Smooth muscle cell (in vitro differentiated cells): Measurements from ENCODE around the gene SS18. TPM values are rescaled to one million over a fixed set of nuclear protein-coding genes. Genes with fewer than 3 reads are reported as not detected.

Experiments used
- DNase-seq: peaks from one replicate; lab custom pipeline; 2025; ENCODE audit not compliant: unreplicated experiment; lab: John Stamatoyannopoulos, UW
- H2AFZ ChIP-seq: fragments of 200-600 bp; sonication (generic); 2 replicates; pipeline ENCODE4 v1.6.0; 2016; ENCODE audit warnings: antibody characterized with exemption, low read depth, mild to moderate bottlenecking
- H3F3A ChIP-seq: fragments of 200-600 bp; sonication (generic); 2 replicates; pipeline ENCODE4 v1.6.0; 2017; ENCODE audit warnings: antibody characterized with exemption, low read depth
- H3K27ac ChIP-seq: fragments of 200-600 bp; sonication (generic); 2 replicates; pipeline ENCODE4 v1.5.1; 2016; ENCODE audit warnings: low read depth, mild to moderate bottlenecking
- H3K27me3 ChIP-seq: fragments of 200-600 bp; sonication (generic); 2 replicates; pipeline ENCODE4 v1.6.1; 2016; ENCODE audit warnings: low read depth, mild to moderate bottlenecking
- H3K36me3 ChIP-seq: fragments of 200-600 bp; sonication (generic); 2 replicates; pipeline ENCODE4 v1.5.1; 2016; ENCODE audit warnings: low read depth
- H3K4me1 ChIP-seq: fragments of 200-600 bp; sonication (generic); 2 replicates; pipeline ENCODE4 v1.5.1; 2016; ENCODE audit warnings: low read depth
- H3K4me2 ChIP-seq: fragments of 200-600 bp; sonication (generic); 2 replicates; pipeline ENCODE4 v1.6.0; 2016; ENCODE audit warnings: mild to moderate bottlenecking
- H3K4me3 ChIP-seq: fragments of 200-600 bp; sonication (generic); 2 replicates; pipeline ENCODE4 v1.5.1; 2016; ENCODE audit warnings: mild to moderate bottlenecking
- H3K79me2 ChIP-seq: fragments of 200-600 bp; sonication (generic); 2 replicates; pipeline ENCODE4 v1.6.0; 2016; ENCODE audit warnings: low read depth, mild to moderate bottlenecking
- H3K9ac ChIP-seq: fragments of 200-600 bp; sonication (generic); 2 replicates; pipeline ENCODE4 v1.6.0; 2016; ENCODE audit warnings: low read depth
- H3K9me3 ChIP-seq: fragments of 200-600 bp; sonication (generic); replicated peaks from 2 replicates; pipeline ENCODE4 v1.5.1; 2016; ENCODE audit warnings: low read depth
- H4K20me1 ChIP-seq: fragments of 200-600 bp; sonication (generic); 2 replicates; pipeline ENCODE4 v1.6.0; 2016; ENCODE audit warnings: low read depth
- CTCF ChIP-seq: fragments of 200-600 bp; sonication (generic); IDR thresholded peaks from 2 replicates; pipeline ENCODE4 v1.5.1; 2017; ENCODE audit warnings: borderline replicate concordance, mild to moderate bottlenecking, antibody characterized with exemption; ENCODE audit not compliant: insufficient read depth, poor library complexity, severe bottlenecking
- WGBS: methylation state at CpG from one replicate; pipeline ENCODE4 v1.1.7; 2016; ENCODE audit warnings: low lambda C conversion rate; 5-methylcytosine and 5-hydroxymethylcytosine counted together
- polyA plus RNA-seq: library from polyadenylated mRNA; unstranded; fragments of >200 nt; fragmentation: Nextera tagmentation; extraction: Ambion mirVana; gene quantifications from 2 replicates; pipeline ENCODE4 v1.2.1, GENCODE V29; 2016
- total RNA-seq: library from RNA; depleted of rRNA; stranded (reverse); fragments of >200 nt; gene quantifications from 2 replicates; pipeline ENCODE4 v1.2.3, GENCODE V29; 2014

The SS18 gene
- total and polyA plus RNA-seq, 2 experiments from 2014 or later: 109 to 180 TPM

GRCh38 chr18:26005950-26006349, 84.5 kb downstream of the SS18 start:
- Histone ChIP-seq H3K79me2 (no peaks in the 10 kb centered on the region), H3K27ac (no peak overlapping the region), H3K36me3 (no peaks in the 10 kb centered on the region), H2AFZ (no peak overlapping the region), H4K20me1 (no peaks in the 10 kb centered on the region), H3K27me3 (no peaks in the 10 kb centered on the region), H3K9me3 (no peaks in the 10 kb centered on the region), H3F3A (no peaks in the 10 kb centered on the region), H3K4me2 (no peak overlapping the region), H3K9ac (no peak overlapping the region), H3K4me1 (no peaks in the 10 kb centered on the region), H3K4me3 (no peak overlapping the region)
- DNase-seq: no peak
- TF ChIP-seq CTCF: no peak
- WGBS: 92% methylated on average over 1 of the region's 1 CpG

- no peak overlapping the region for H3K4me2 ChIP-seq
- TF ChIP-seq CTCF: no peak
- H3F3A ChIP-seq: no peaks in the 10 kb centered on the region
- WGBS: 87% methylated on average over 13 of the region's 13 CpGs
- H3K9me3 ChIP-seq: no peaks in the 10 kb centered on the region
- no peaks in the 10 kb centered on the region for H3K4me1 ChIP-seq
- no peaks in the 10 kb centered on the region for H4K20me1 ChIP-seq
- H3K27me3 ChIP-seq: no peaks in the 10 kb centered on the region
- H2AFZ ChIP-seq: no peak overlapping the region
- no peak overlapping the region for H3K27ac ChIP-seq
- no peak for DNase-seq
- no peak overlapping the region for H3K4me3 ChIP-seq
- no peaks in the 10 kb centered on the region for H3K79me2 ChIP-seq
- H3K9ac ChIP-seq: no peak overlapping the region
- H3K36me3 ChIP-seq: no peaks in the 10 kb centered on the region
These were observed 85.6 kb downstream of the SS18 start for GRCh38 chr18:26004832-26005231.

- no peak for TF ChIP-seq CTCF
- H3K4me3 ChIP-seq: no peak overlapping the region
- H2AFZ ChIP-seq: no peak overlapping the region
- no peak overlapping the region for H3K27ac ChIP-seq
- H3K9me3 ChIP-seq: no peaks in the 10 kb centered on the region
- H3K4me2 ChIP-seq: no peak overlapping the region
- no peak for DNase-seq
- 94% methylated on average over 4 of the region's 4 CpGs for WGBS
- no peaks in the 10 kb centered on the region for H3K36me3 ChIP-seq
- no peaks in the 10 kb centered on the region for H3K4me1 ChIP-seq
- no peaks in the 10 kb centered on the region for H4K20me1 ChIP-seq
- no peak overlapping the region for H3K9ac ChIP-seq
- H3K27me3 ChIP-seq: no peaks in the 10 kb centered on the region
- no peaks in the 10 kb centered on the region for H3F3A ChIP-seq
- no peaks in the 10 kb centered on the region for H3K79me2 ChIP-seq
These were observed 86.6 kb downstream of the SS18 start for GRCh38 chr18:26003817-26004216.

GRCh38 chr18:26003356-26003755, 87.1 kb downstream of the SS18 start:
- Histone ChIP-seq H3K36me3 (no peaks in the 10 kb centered on the region), H3K4me3 (no peak overlapping the region), H3K79me2 (no peaks in the 10 kb centered on the region), H3K27me3 (no peaks in the 10 kb centered on the region), H3F3A (no peaks in the 10 kb centered on the region), H3K9me3 (no peaks in the 10 kb centered on the region), H3K9ac (no peak overlapping the region), H3K27ac (no peak overlapping the region), H3K4me2 (no peak overlapping the region), H3K4me1 (no peaks in the 10 kb centered on the region), H4K20me1 (no peaks in the 10 kb centered on the region), H2AFZ (no peak overlapping the region)
- TF ChIP-seq CTCF: no peak
- 81% methylated on average over 2 of the region's 2 CpGs for WGBS
- DNase-seq: no peak
